ENCODE data around the gene SUN2. TPM values are rescaled to one million over a fixed set of nuclear protein-coding genes. Genes with fewer than 3 reads are reported as not detected.

Gene SUN2
- total RNA-seq, 1 donor, result 190 TPM

- Histone ChIP-seq H3K4me3 (ENCODE audit: low read length) (no peak overlapping the region), H3K9me3 (ENCODE audit: low read depth, low read length) (no peaks in the 10 kb centered on the region), H3K27me3 (ENCODE audit: insufficient read depth, low read length) (no peaks in the 10 kb centered on the region), H3K4me1 (ENCODE audit: insufficient read depth, low read length) (peaks cover 1% of the 10 kb centered on the region)
Measured at GRCh38 chr22:38766076-38766777, 10.4 kb upstream of the SUN2 start.

- Histone ChIP-seq H3K4me1 (ENCODE audit: insufficient read depth, low read length) (peaks cover 23% of the 10 kb centered on the region), H3K4me3 (ENCODE audit: low read length) (no peak overlapping the region), H3K9me3 (ENCODE audit: low read depth, low read length) (no peaks in the 10 kb centered on the region), H3K27me3 (ENCODE audit: insufficient read depth, low read length) (no peaks in the 10 kb centered on the region)
Measured at GRCh38 chr22:38762551-38762983, 6.8 kb upstream of the SUN2 start.

- H3K4me1 ChIP-seq (ENCODE audit: insufficient read depth, low read length), result peaks cover 33% of the 10 kb centered on the region
Measured at GRCh38 chr22:38761202-38762162, 5.7 kb upstream of the SUN2 start.

GRCh38 chr22:38760477-38761201 is 4.8 kb upstream of the SUN2 start:
- Histone ChIP-seq H3K4me3 (ENCODE audit: low read length) (no peak overlapping the region), H3K27me3 (ENCODE audit: insufficient read depth, low read length) (no peaks in the 10 kb centered on the region), H3K4me1 (ENCODE audit: insufficient read depth, low read length) (peaks cover 38% of the 10 kb centered on the region), H3K9me3 (ENCODE audit: low read depth, low read length) (no peaks in the 10 kb centered on the region)

More at GRCh38 chr22:38761202-38762162, 5.7 kb upstream of the SUN2 start:
- no peaks in the 10 kb centered on the region for H3K9me3 ChIP-seq (ENCODE audit: low read depth, low read length)
- no peaks in the 10 kb centered on the region for H3K27me3 ChIP-seq (ENCODE audit: insufficient read depth, low read length)
- no peak overlapping the region for H3K4me3 ChIP-seq (ENCODE audit: low read length)

- Histone ChIP-seq H3K27me3 (ENCODE audit: insufficient read depth, low read length) (no peaks in the 10 kb centered on the region), H3K9me3 (ENCODE audit: low read depth, low read length) (no peaks in the 10 kb centered on the region), H3K4me3 (ENCODE audit: low read length) (no peak overlapping the region), H3K4me1 (ENCODE audit: insufficient read depth, low read length) (peaks cover 42% of the 10 kb centered on the region)
Measured at GRCh38 chr22:38759005-38759404, 3.2 kb upstream of the SUN2 start.

- no peak overlapping the region for H3K4me3 ChIP-seq (ENCODE audit: low read length)
- H3K27me3 ChIP-seq (ENCODE audit: insufficient read depth, low read length), result no peaks in the 10 kb centered on the region
- peaks cover 48% of the 10 kb centered on the region for H3K4me1 ChIP-seq (ENCODE audit: insufficient read depth, low read length)
- H3K9me3 ChIP-seq (ENCODE audit: low read depth, low read length), result no peaks in the 10 kb centered on the region
Measured at GRCh38 chr22:38758276-38758945, 2.6 kb upstream of the SUN2 start.

- no peaks in the 10 kb centered on the region for H3K9me3 ChIP-seq (ENCODE audit: low read depth, low read length)
- no peaks in the 10 kb centered on the region for H3K27me3 ChIP-seq (ENCODE audit: insufficient read depth, low read length)
- H3K4me1 ChIP-seq (ENCODE audit: insufficient read depth, low read length), result peaks cover 58% of the 10 kb centered on the region
- H3K4me3 ChIP-seq (ENCODE audit: low read length), result no peak overlapping the region
Measured at GRCh38 chr22:38757464-38757757, 1.6 kb upstream of the SUN2 start.

- H3K9me3 ChIP-seq (ENCODE audit: low read depth, low read length), result no peaks in the 10 kb centered on the region
- H3K4me1 ChIP-seq (ENCODE audit: insufficient read depth, low read length), result peaks cover 63% of the 10 kb centered on the region
- H3K27me3 ChIP-seq (ENCODE audit: insufficient read depth, low read length), result no peaks in the 10 kb centered on the region
- peak overlapping the region; percentile 93 for H3K4me3 ChIP-seq (ENCODE audit: low read length)
Measured at GRCh38 chr22:38756711-38757463, 1.1 kb upstream of the SUN2 start.

GRCh38 chr22:38755155-38755910 is 465 bp downstream of the SUN2 start:
- Histone ChIP-seq H3K9me3 (ENCODE audit: low read depth, low read length) (no peaks in the 10 kb centered on the region), H3K27me3 (ENCODE audit: insufficient read depth, low read length) (no peaks in the 10 kb centered on the region), H3K4me3 (ENCODE audit: low read length) (peak overlapping the region; percentile 93), H3K4me1 (ENCODE audit: insufficient read depth, low read length) (peaks cover 71% of the 10 kb centered on the region)

GRCh38 chr22:38754751-38755154 is 1.0 kb downstream of the SUN2 start:
- Histone ChIP-seq H3K9me3 (ENCODE audit: low read depth, low read length) (no peaks in the 10 kb centered on the region), H3K4me1 (ENCODE audit: insufficient read depth, low read length) (peaks cover 77% of the 10 kb centered on the region), H3K4me3 (ENCODE audit: low read length) (peak overlapping the region; percentile 93), H3K27me3 (ENCODE audit: insufficient read depth, low read length) (no peaks in the 10 kb centered on the region)

GRCh38 chr22:38753948-38754750 is 1.6 kb downstream of the SUN2 start:
- peaks cover 81% of the 10 kb centered on the region for H3K4me1 ChIP-seq (ENCODE audit: insufficient read depth, low read length)
- H3K9me3 ChIP-seq (ENCODE audit: low read depth, low read length), result no peaks in the 10 kb centered on the region
- H3K4me3 ChIP-seq (ENCODE audit: low read length), result peak overlapping the region; percentile 93
- no peaks in the 10 kb centered on the region for H3K27me3 ChIP-seq (ENCODE audit: insufficient read depth, low read length)

GRCh38 chr22:38751422-38752346 is 4.1 kb downstream of the SUN2 start:
- Histone ChIP-seq H3K4me3 (ENCODE audit: low read length) (peak overlapping the region; percentile 18), H3K27me3 (ENCODE audit: insufficient read depth, low read length) (no peaks in the 10 kb centered on the region), H3K9me3 (ENCODE audit: low read depth, low read length) (no peaks in the 10 kb centered on the region), H3K4me1 (ENCODE audit: insufficient read depth, low read length) (peaks cover 65% of the 10 kb centered on the region)

Measured in mononuclear cell (primary cell).